Neutrophil (primary cell): Measurements from ENCODE around the gene ADGRL3.

Experiments used
- H3K27ac ChIP-seq: fragments of 200-600 bp; sonication (generic); 2 replicates; pipeline ENCODE4 v1.5.1; 2016; ENCODE audit warnings: mild to moderate bottlenecking, moderate library complexity
- H3K27me3 ChIP-seq: fragments of 200-600 bp; sonication (generic); 2 replicates; pipeline ENCODE4 v1.6.0; 2016; ENCODE audit warnings: mild to moderate bottlenecking
- H3K36me3 ChIP-seq: fragments of 200-600 bp; sonication (generic); 2 replicates; pipeline ENCODE4 v1.5.1; 2017
- H3K4me1 ChIP-seq, 2 experiments: fragments of 200-600 bp in 1 of 2; sonication (generic) in 1 of 2; 1 replicate in 1 of 2; 2 replicates in 1 of 2; pipeline versions ENCODE4 v1.5.1 to v1.6.1; 2013 to 2016; ENCODE audit warnings: low read depth in 1 of 2, low read length in 1 of 2, mild to moderate bottlenecking in 1 of 2, moderate library complexity in 1 of 2; ENCODE audit not compliant: control insufficient read depth in 1 of 2, insufficient read depth in 1 of 2
- H3K4me3 ChIP-seq, 2 experiments: fragments of 200-600 bp in 1 of 2; sonication (generic) in 1 of 2; 1 replicate in 1 of 2; 2 replicates in 1 of 2; pipeline ENCODE4 v1.5.1; 2013 to 2016; ENCODE audit warnings: low read depth in 1 of 2, low read length in 1 of 2, mild to moderate bottlenecking in 1 of 2, moderate library complexity in 1 of 2
- H3K9me3 ChIP-seq: fragments of 200-600 bp; sonication (generic); 2 replicates; pipeline ENCODE4 v1.5.1; 2016
- CTCF ChIP-seq: fragments of 200-600 bp; sonication (generic); IDR thresholded peaks from 2 replicates; pipeline ENCODE4 v1.5.1; 2016; ENCODE audit warnings: antibody characterized with exemption

The ADGRL3 gene

GRCh38 chr4:61532336-61533000 is 332.3 kb downstream of the ADGRL3 start:
- Histone ChIP-seq H3K4me3 (no peak overlapping the region), H3K4me1 (no peaks in the 10 kb centered on the region), H3K27me3 (no peaks in the 10 kb centered on the region), H3K27ac (no peak overlapping the region), H3K9me3 (no peaks in the 10 kb centered on the region), H3K36me3 (no peaks in the 10 kb centered on the region)
- no peak for TF ChIP-seq CTCF

GRCh38 chr4:61533140-61533539 is 333.0 kb downstream of the ADGRL3 start:
- H3K4me3 ChIP-seq: no peak overlapping the region
- H3K27me3 ChIP-seq: no peaks in the 10 kb centered on the region
- TF ChIP-seq CTCF: no peak
- H3K4me1 ChIP-seq: no peaks in the 10 kb centered on the region
- H3K27ac ChIP-seq: no peak overlapping the region
- H3K36me3 ChIP-seq: no peaks in the 10 kb centered on the region
- H3K9me3 ChIP-seq: no peaks in the 10 kb centered on the region

GRCh38 chr4:61540944-61541343 is 340.8 kb downstream of the ADGRL3 start:
- Histone ChIP-seq H3K4me1 (no peaks in the 10 kb centered on the region), H3K27ac (no peak overlapping the region), H3K9me3 (no peaks in the 10 kb centered on the region), H3K36me3 (no peaks in the 10 kb centered on the region), H3K27me3 (no peaks in the 10 kb centered on the region), H3K4me3 (no peak overlapping the region)
- TF ChIP-seq CTCF: no peak

GRCh38 chr4:61541459-61541858 is 341.3 kb downstream of the ADGRL3 start:
- Histone ChIP-seq H3K4me3 (no peak overlapping the region), H3K36me3 (no peaks in the 10 kb centered on the region), H3K4me1 (no peaks in the 10 kb centered on the region), H3K27ac (no peak overlapping the region), H3K27me3 (no peaks in the 10 kb centered on the region), H3K9me3 (no peaks in the 10 kb centered on the region)
- no peak for TF ChIP-seq CTCF

- H3K9me3 ChIP-seq: no peaks in the 10 kb centered on the region
- no peak overlapping the region for H3K27ac ChIP-seq
- H3K27me3 ChIP-seq: no peaks in the 10 kb centered on the region
- H3K4me3 ChIP-seq: no peak overlapping the region
- no peak for TF ChIP-seq CTCF
- H3K36me3 ChIP-seq: no peaks in the 10 kb centered on the region
- H3K4me1 ChIP-seq: no peaks in the 10 kb centered on the region
Observed at GRCh38 chr4:61543976-61544375, 343.9 kb downstream of the ADGRL3 start.
